Activated CD4-positive, alpha-beta T cell treated with anti-CD3 and anti-CD28 coated beads, Interleukin-2, amount 10 ng/mL, durations not matched to agents 24 days and 14 days (primary cell): ENCODE results near the gene LRP1-AS. TPM values are rescaled to one million over a fixed set of nuclear protein-coding genes. Genes with fewer than 3 reads are reported as not detected.

Source experiments
- DNase-seq: peaks from one replicate; pipeline ENCODE4 v3.0.0; 2022
- H3K27ac Mint-ChIP-seq: one replicate; pipeline ENCODE4 v1.8.0; 2022; ENCODE audit warnings: mild to moderate bottlenecking, mixed read lengths
- H3K27me3 Mint-ChIP-seq: one replicate; pipeline ENCODE4 v1.8.0; 2022; ENCODE audit warnings: mixed read lengths
- H3K36me3 Mint-ChIP-seq: one replicate; pipeline ENCODE4 v1.8.0; 2022; ENCODE audit warnings: low read depth, mild to moderate bottlenecking, mixed read lengths
- H3K4me1 Mint-ChIP-seq: one replicate; pipeline ENCODE4 v1.8.0; 2021; ENCODE audit warnings: mixed read lengths
- H3K4me3 Mint-ChIP-seq: one replicate; pipeline ENCODE4 v1.8.0; 2022; ENCODE audit warnings: mild to moderate bottlenecking, moderate library complexity, mixed read lengths
- H3K9me3 Mint-ChIP-seq: one replicate; pipeline ENCODE4 v1.8.0; 2021; ENCODE audit warnings: mixed read lengths
- intact Hi-C: fragments of 100-400 bp; cut with micrococcal nuclease; formaldehyde crosslinking; loops from one replicate; pipeline ENCODE4 v1.15.1; 2023
- total RNA-seq: library from RNA; stranded (reverse); gene quantifications from 2 replicates; pipeline ENCODE4 v1.2.3, GENCODE V29; 2022

Gene LRP1-AS
- total RNA-seq, 1 donor from 2014 or later = not detected

- H3K36me3 Mint-ChIP-seq = no peaks in the 10 kb centered on the region
- no peak for DNase-seq
- no peaks in the 10 kb centered on the region for H3K9me3 Mint-ChIP-seq
- H3K27me3 Mint-ChIP-seq = peaks cover 26% of the 10 kb centered on the region
- no peak overlapping the region for H3K27ac Mint-ChIP-seq
- intact Hi-C loops = no loop called here
- H3K4me3 Mint-ChIP-seq = no peak overlapping the region
- H3K4me1 Mint-ChIP-seq = no peaks in the 10 kb centered on the region
Observed at GRCh38 chr12:57134949-57135348, 12.5 kb downstream of the LRP1-AS start.

GRCh38 chr12:57133916-57134315, 13.5 kb downstream of the LRP1-AS start:
- Mint-ChIP-seq H3K27me3 (peaks cover 31% of the 10 kb centered on the region), H3K27ac (no peak overlapping the region), H3K4me3 (no peak overlapping the region), H3K9me3 (no peaks in the 10 kb centered on the region), H3K36me3 (no peaks in the 10 kb centered on the region), H3K4me1 (peaks cover 3% of the 10 kb centered on the region)
- intact Hi-C loops = no loop called here
- DNase-seq = no peak

- Mint-ChIP-seq H3K4me1 (peaks cover 3% of the 10 kb centered on the region), H3K27me3 (peaks cover 31% of the 10 kb centered on the region), H3K4me3 (no peak overlapping the region), H3K9me3 (no peaks in the 10 kb centered on the region), H3K27ac (no peak overlapping the region), H3K36me3 (no peaks in the 10 kb centered on the region)
- intact Hi-C loops = no loop called here
- DNase-seq = no peak
Observed at GRCh38 chr12:57133013-57133569, 14.3 kb downstream of the LRP1-AS start.

- H3K36me3 Mint-ChIP-seq = no peaks in the 10 kb centered on the region
- DNase-seq = no peak
Observed at GRCh38 chr12:57131896-57132744, 15.3 kb downstream of the LRP1-AS start.

GRCh38 chr12:57130941-57131340, 16.5 kb downstream of the LRP1-AS start:
- intact Hi-C loops = no loop called here
- DNase-seq = no peak
- Mint-ChIP-seq H3K27me3 (peaks cover 43% of the 10 kb centered on the region), H3K4me3 (no peak overlapping the region), H3K36me3 (no peaks in the 10 kb centered on the region), H3K27ac (no peak overlapping the region), H3K9me3 (no peaks in the 10 kb centered on the region), H3K4me1 (peaks cover 8% of the 10 kb centered on the region)

More at GRCh38 chr12:57131896-57132744, 15.3 kb downstream of the LRP1-AS start:
- no peaks in the 10 kb centered on the region for H3K9me3 Mint-ChIP-seq
- peaks cover 6% of the 10 kb centered on the region for H3K4me1 Mint-ChIP-seq
- H3K27ac Mint-ChIP-seq = no peak overlapping the region
- H3K4me3 Mint-ChIP-seq = no peak overlapping the region
- intact Hi-C loops = no loop called here
- peaks cover 31% of the 10 kb centered on the region for H3K27me3 Mint-ChIP-seq

GRCh38 chr12:57129889-57130288, 17.5 kb downstream of the LRP1-AS start:
- Mint-ChIP-seq H3K4me3 (peak overlapping the region; percentile 68), H3K27ac (peak overlapping the region; percentile 53), H3K4me1 (peaks cover 8% of the 10 kb centered on the region), H3K27me3 (peaks cover 48% of the 10 kb centered on the region), H3K36me3 (no peaks in the 10 kb centered on the region), H3K9me3 (no peaks in the 10 kb centered on the region)
- DNase-seq = no peak
- intact Hi-C loops = no loop called here

DNA sequence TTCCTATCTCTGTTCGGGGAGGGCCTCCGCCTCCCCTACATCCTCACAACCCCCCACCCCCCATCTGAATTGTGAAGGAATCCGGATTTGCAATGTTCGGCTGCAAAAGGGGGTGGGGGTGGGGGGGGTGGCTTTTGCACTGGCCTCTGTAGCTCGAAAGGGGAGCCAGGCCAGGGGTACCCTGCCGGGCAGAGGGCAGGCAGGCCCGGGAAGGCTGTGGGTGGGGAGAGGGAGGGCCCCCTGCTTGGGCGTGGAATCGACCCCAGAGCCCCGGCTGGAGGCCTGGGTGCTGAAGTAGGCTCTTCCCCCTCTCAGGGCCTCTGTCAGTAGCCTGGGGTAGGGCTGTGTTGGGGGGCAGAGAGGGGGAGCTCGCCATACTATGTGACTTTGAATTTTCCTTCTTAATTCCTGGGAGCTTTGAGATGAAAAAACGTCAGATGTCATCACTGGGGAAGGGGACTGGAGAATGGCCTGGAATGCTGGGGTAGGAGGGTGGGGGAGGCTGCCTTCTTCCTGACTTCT, 18.0 kb downstream of the LRP1-AS start:
- Mint-ChIP-seq H3K36me3 (no peaks in the 10 kb centered on the region), H3K4me1 (peaks cover 8% of the 10 kb centered on the region), H3K27me3 (peaks cover 53% of the 10 kb centered on the region), H3K9me3 (no peaks in the 10 kb centered on the region), H3K4me3 (peak overlapping the region; percentile 68), H3K27ac (peak overlapping the region; percentile 53)
- intact Hi-C loops = no loop called here
- DNase-seq = no peak

GRCh38 chr12:57128519-57129247, 18.7 kb downstream of the LRP1-AS start:
- Mint-ChIP-seq H3K4me3 (peak overlapping the region; percentile 88), H3K9me3 (peaks cover 2% of the 10 kb centered on the region), H3K27me3 (peaks cover 57% of the 10 kb centered on the region), H3K27ac (no peak overlapping the region), H3K4me1 (peaks cover 8% of the 10 kb centered on the region), H3K36me3 (peaks cover 2% of the 10 kb centered on the region)
- intact Hi-C loops = no loop called here
- DNase-seq = no peak

- Mint-ChIP-seq H3K27ac (peak within 1 kb of the TSS; percentile 69), H3K36me3 (peaks cover 5% of the 10 kb centered on the region), H3K27me3 (peaks cover 59% of the 10 kb centered on the region), H3K4me1 (peaks cover 8% of the 10 kb centered on the region), H3K9me3 (peaks cover 7% of the 10 kb centered on the region), H3K4me3 (peak within 1 kb of the TSS; percentile 88)
- DNase-seq = peak; percentile 92
- intact Hi-C loops = loop anchor here (1.0 kb wide), 1 partner anchor 17 kb away; the partner anchor contains the start of gene STAT6
Observed at GRCh38 chr12:57127726-57128518, 19.5 kb downstream of the LRP1-AS start, which contains the start of gene LRP1. TSS of gene LRP1 (plus strand) at chr12:57128483. CDS start at chr12:57128965, 482 bp downstream.

GRCh38 chr12:57127101-57127725, 20.2 kb downstream of the LRP1-AS start:
- H3K27ac Mint-ChIP-seq = peak overlapping the region; percentile 31
- peaks cover 54% of the 10 kb centered on the region for H3K27me3 Mint-ChIP-seq
- peak; percentile 89 for DNase-seq
- H3K36me3 Mint-ChIP-seq = peaks cover 5% of the 10 kb centered on the region
- H3K4me3 Mint-ChIP-seq = peak overlapping the region; percentile 88
- H3K4me1 Mint-ChIP-seq = peaks cover 8% of the 10 kb centered on the region
- intact Hi-C loops = loop anchor here (1.0 kb wide), 1 partner anchor 16 kb away; the partner anchor contains the start of gene STAT6
- H3K9me3 Mint-ChIP-seq = peaks cover 7% of the 10 kb centered on the region

DNA sequence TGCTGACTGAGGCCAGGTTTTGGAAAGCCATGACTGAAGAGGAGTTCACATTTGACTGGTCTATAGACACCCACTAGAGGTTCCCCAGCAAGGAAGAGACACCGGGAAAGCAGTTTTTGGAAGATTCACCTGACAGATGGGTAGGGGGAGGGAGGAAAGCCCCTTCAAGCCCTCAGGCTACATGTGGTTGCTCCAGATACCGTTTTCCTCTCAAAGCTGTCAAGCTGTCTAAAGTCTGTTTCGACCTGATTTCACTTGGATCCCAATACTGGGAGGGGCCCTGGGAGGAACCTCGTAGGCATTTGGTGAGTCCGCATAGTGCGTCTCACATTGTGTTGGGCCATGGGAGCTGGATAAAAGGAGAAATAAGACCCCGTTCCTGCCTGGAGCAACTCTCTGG, 20.9 kb downstream of the LRP1-AS start:
- peaks cover 51% of the 10 kb centered on the region for H3K27me3 Mint-ChIP-seq
- H3K27ac Mint-ChIP-seq = no peak overlapping the region
- intact Hi-C loops = no loop called here
- peaks cover 5% of the 10 kb centered on the region for H3K36me3 Mint-ChIP-seq
- peak overlapping the region; percentile 36 for H3K4me3 Mint-ChIP-seq
- H3K9me3 Mint-ChIP-seq = peaks cover 7% of the 10 kb centered on the region
- peaks cover 8% of the 10 kb centered on the region for H3K4me1 Mint-ChIP-seq
- DNase-seq = no peak

GRCh38 chr12:57126061-57126460, 21.4 kb downstream of the LRP1-AS start:
- Mint-ChIP-seq H3K27me3 (peaks cover 46% of the 10 kb centered on the region), H3K9me3 (peaks cover 7% of the 10 kb centered on the region), H3K4me1 (peaks cover 8% of the 10 kb centered on the region), H3K4me3 (no peak overlapping the region), H3K36me3 (peaks cover 5% of the 10 kb centered on the region), H3K27ac (no peak overlapping the region)
- DNase-seq = no peak
- intact Hi-C loops = no loop called here
